NAMALWA (cell line): ENCODE data around the gene ENDOD1.

Experiments
- DNase-seq: peaks from one replicate; pipeline ENCODE4 v3.0.0-alpha.2; 2015; ENCODE audit warnings: low spot score

The ENDOD1 gene

GRCh38 chr11:95144313-95145235 lies 54.9 kb downstream of the ENDOD1 start:
- DNase-seq = no peak

GRCh38 chr11:95145430-95146060 lies 55.9 kb downstream of the ENDOD1 start:
- no peak for DNase-seq

GRCh38 chr11:95147364-95147905 lies 57.8 kb downstream of the ENDOD1 start:
- no peak for DNase-seq

GRCh38 chr11:95148406-95148805 lies 58.8 kb downstream of the ENDOD1 start:
- DNase-seq = no peak

GRCh38 chr11:95148938-95149337 lies 59.3 kb downstream of the ENDOD1 start:
- no peak for DNase-seq

- no peak for DNase-seq
Observed at GRCh38 chr11:95149651-95150364, 60.2 kb downstream of the ENDOD1 start.

- peak; percentile 95 for DNase-seq
Observed at GRCh38 chr11:95150956-95151684, 61.5 kb downstream of the ENDOD1 start.

GRCh38 chr11:95152876-95153856 lies 63.5 kb downstream of the ENDOD1 start:
- peak; percentile 42 for DNase-seq

GRCh38 chr11:95153857-95154246 lies 64.2 kb downstream of the ENDOD1 start:
- no peak for DNase-seq

GRCh38 chr11:95154514-95154913 lies 64.9 kb downstream of the ENDOD1 start:
- peak; percentile 77 for DNase-seq

GRCh38 chr11:95155385-95155784 lies 65.7 kb downstream of the ENDOD1 start:
- DNase-seq = no peak

- DNase-seq = no peak
Observed at GRCh38 chr11:95156133-95156721, 66.6 kb downstream of the ENDOD1 start.

- no peak for DNase-seq
Observed at GRCh38 chr11:95156916-95157541, 67.4 kb downstream of the ENDOD1 start.

- no peak for DNase-seq
Observed at GRCh38 chr11:95157824-95158223, 68.2 kb downstream of the ENDOD1 start.

- no peak for DNase-seq
Observed at GRCh38 chr11:95161248-95161647, 71.6 kb downstream of the ENDOD1 start.

- no peak for DNase-seq
Observed at GRCh38 chr11:95163106-95163505, 73.5 kb downstream of the ENDOD1 start.

GRCh38 chr11:95165638-95166037 lies 76.0 kb downstream of the ENDOD1 start:
- no peak for DNase-seq

- DNase-seq = no peak
Observed at GRCh38 chr11:95166781-95167180, 77.1 kb downstream of the ENDOD1 start.

- DNase-seq = no peak
Observed at GRCh38 chr11:95170294-95170693, 80.6 kb downstream of the ENDOD1 start.
